HG02763 (cell line): ENCODE measurements around the gene PTH1R.

Experiments used
- ATAC-seq: cut with Tn5 transposase; IDR thresholded peaks from one replicate; pipeline ENCODE4 v1.9.1; 2021; ENCODE audit warnings: mild to moderate bottlenecking, moderate library complexity; ENCODE audit not compliant: unreplicated experiment

Gene PTH1R

DNA sequence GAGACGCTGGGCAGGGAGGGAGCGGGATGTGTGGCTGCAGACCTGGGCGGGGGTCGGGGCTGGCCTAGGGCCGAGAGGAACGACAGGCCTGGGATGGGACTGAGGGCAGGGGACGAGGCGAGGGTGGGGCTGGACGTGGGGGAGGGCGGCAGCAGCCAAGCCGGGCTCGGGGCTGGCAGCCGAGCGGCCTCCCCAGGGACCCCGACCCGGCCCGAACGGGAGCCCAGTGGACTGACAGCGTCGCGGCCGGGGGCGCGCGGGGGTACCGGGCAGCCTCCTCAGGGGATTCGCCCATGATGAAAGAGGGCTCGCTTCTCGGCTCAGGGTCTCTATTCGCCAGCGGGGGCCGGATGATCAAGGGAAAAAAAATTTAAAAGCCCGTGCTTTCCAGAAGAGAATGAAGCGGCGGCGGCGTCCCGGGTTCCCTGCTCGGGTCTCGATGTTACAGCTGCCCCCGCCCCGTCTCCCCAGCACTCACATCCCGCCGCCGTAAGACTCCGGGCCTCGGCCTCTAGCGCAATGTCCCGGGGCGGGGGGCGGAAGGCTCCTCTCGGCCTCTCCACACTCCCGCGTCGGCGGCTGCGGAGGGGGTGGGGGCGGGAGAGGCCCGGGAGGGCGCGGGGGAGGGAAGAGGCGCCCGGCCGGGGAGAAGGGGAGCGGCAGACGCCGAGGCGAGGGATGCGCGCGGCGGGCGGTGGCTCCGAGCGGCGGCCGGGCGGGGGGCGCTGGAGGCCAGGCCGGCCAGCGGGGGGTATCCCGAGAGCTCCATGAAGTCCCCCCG, 4.3 kb downstream of the PTH1R start:
- no peak for ATAC-seq

DNA sequence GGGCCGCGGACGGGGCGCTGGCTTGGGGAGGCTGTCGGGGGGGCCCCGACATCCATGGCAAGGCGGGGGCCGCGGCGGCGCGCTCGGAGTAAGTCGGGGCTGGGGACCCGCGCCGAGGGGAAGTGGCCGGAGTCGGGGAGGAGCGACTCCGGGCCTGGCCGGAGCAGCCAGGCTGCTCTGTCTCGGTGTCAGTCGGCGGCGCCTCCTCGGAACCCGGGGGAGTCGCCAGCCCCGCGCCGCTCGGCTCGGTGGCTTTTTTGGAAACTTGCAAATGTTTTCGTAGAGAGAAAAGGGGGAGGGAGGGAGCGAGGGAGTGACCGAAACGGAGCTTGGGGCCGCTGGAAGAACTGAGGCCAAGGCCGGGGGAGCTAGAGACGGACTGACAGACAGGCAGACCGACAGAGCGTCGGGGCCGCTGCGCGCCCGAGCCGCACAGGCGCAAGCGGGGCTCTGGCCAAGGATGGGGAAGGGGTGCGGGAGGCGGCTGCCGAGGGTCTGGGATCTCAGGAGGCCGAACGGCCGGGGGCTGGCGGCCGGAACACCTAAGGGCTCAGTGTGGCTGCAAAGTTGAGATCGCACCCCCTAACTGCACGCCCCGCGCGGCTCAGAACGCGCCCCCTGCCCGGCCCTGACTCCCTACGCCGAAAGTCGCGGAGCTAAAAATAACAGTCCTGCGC, 5.0 kb downstream of the PTH1R start:
- ATAC-seq: no peak

DNA sequence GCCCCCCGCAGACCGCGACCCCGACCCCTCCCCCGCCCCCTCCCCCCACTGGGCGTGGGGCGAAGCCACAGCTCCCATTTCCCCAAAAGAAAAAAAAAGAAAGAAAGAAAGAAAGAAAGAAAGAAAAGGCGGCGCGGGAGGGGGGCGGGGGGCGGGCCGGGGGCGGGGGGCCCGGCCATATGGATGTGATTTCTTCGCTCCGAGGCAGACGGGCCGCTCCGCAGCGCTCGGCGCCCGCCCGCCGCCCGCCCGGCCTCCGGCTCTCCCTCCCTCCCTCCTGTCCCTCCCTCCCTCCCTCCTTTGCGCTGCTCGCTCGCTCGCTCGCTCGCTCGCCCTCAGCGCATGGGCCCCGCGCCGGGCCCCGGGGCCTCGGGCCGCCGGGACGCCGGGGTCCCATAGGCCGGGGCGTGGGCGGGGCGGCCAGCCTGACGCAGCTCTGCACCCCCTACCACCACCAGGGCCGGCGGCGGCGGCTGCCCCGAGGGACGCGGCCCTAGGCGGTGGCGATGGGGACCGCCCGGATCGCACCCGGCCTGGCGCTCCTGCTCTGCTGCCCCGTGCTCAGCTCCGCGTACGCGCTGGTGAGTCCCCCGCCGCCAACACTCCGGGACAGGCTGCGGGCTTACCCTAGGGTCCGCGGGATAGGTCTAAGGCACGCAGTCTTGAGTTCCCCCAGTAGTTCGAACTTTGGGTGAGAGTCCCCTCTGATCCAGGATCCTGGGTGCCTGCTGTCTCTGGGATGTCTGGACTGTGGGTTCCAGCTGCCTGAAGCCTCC, 5.7 kb downstream of the PTH1R start:
- ATAC-seq: no peak

DNA sequence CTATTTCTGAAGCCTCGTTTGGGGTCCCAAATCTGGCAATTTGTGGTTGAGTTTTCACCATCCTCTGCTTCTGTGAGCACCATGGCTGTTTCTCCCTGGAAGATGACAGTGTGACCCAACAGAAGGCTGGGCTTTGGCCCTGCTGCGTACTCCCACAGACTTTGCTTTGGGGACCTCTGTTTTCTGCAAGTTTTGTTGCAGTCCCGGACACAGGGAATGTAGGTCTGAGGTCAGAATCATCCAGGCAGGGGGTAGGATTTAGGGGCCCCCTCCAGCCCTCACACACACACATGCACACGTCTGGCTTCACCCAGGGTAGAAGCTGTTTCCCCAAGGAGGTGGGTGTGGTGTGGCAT, 6.3 kb downstream of the PTH1R start:
- ATAC-seq: no peak

DNA sequence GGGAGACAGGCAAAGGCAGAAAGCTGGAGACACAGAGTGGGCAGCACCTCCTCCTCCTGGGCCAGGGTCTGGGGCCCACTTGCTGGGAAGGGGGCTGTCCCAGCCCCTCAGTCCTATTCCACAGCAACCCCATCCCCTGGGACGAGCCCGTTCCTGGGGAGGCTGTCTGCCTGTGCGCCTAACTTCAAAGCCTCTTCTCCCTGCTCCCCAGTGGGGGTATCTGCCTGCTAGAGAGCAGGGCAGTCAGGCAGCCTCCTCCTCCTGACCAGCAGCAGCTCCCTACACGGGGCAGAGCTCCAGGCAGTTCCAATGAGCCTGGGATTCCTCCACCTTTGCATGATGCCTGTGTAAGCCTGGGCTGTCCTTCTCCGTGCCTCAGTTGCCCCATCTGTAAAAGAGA, 6.9 kb downstream of the PTH1R start:
- no peak for ATAC-seq

DNA sequence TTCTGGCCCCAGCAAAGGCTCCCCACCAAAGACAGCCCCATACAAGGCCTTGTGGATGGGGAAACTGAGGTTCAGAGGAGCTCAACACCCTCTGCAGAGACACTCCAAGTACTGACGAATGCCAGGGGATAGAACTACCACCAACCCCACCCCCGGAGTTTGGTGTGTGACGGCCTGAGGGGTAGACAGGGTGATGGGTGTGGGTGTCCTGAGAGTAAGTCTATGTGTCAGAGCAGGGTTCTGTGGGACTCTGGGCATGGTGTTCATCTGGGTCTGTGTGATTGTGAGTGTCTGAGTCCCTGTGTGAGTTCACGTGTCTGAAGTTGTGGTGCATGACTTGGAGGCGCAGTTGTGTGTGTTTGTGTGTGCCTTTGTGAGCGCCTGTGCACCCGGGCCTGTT, 7.4 kb downstream of the PTH1R start:
- ATAC-seq: no peak

DNA sequence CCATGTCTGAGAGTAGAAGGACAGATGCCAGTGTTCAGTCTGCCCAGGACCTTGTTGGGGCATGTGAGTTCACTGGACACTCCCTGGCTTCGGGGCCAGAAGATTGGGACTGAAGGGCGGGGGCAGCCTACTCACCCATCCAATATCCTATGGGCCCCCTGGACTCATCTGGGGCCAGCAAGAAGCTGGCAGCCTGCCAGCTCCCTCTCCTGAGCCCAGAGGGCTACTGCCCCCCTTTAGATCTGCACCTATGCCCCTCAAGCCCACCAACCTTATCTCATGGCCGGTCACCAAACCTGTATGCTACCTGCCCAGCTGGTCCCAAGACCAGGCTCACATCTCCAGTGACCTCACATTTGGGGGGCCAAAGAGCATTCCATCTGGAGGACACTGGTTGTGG, 8.1 kb downstream of the PTH1R start:
- no peak for ATAC-seq

DNA sequence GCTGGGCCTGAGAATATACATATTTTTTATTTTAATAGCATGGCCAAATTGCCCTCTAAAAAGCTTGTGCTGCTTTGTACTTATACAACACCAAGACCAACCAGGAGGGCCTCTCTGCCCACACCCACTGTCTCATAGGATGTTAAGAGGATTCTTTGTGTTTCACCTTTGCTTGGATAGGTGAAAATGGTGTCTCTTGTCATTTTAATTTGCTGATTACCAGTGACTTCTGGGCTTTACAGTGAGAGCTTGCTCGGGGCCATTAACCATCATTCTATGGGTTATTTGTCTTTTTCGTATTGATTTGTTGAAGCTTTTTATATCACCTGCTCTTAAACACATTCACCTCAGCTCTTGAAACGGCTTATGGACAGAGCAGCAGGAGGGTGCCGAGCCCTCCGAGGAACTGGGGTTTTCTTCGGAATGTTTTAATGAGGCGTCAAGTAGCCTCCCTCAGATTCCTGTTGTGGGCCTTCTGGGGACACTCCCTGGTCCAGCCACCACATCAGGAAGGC, 10.5 kb downstream of the PTH1R start:
- no peak for ATAC-seq

DNA sequence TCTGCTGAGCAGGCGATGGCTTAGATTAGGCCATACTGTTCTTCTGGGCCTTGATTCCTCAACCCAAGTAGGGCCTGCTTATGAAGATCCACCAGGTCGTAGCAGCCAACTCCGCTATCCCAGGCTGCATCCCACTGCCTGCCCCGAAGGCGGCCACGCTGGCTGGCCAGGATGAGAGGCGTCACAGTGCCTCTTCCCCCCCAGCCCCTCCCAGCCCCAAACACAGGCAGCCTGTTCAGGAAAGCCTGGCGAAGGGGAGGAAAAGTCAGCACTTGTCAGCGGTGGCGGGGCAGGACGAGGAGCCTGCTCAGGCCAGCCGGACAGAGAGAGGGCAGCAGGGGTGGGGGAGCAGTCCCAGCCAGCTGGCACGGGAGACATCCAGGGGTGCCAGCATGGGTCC, 11.2 kb downstream of the PTH1R start:
- no peak for ATAC-seq

DNA sequence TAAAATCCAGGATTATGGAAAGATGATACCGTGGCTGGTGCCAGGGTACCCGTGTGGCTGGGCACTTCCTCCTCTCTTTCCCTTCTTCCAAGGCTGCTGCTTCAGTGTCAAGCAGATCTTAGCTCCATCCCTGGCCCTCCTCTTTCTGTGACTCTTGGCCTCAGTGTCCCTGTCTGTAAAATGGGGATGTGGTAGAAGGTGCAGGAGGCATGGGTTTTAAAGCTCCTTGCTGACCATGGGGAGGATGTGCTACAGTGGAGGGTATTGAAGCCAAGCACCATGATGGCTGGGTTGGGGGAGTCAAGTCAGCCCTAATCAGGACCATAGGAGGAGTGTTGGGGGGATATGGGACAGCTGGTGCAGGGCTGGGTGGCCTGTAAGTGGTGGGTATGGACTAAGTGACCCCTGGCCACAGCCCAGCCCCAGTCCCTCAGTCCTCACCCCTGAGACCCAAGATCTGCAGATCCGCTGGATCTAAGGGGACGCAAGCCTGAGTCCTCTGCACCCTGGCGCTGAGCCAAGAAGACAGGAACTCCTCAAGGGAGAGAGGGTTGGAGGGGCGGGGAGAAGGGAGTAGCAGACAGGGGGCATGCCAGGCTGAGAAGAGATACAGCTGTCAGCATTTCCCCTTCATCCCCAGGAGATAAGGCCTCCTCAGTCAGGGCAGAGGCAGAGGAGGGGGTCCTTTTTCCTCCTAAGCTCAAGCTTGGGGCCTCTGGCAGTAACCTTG, 12.0 kb downstream of the PTH1R start:
- ATAC-seq: no peak

DNA sequence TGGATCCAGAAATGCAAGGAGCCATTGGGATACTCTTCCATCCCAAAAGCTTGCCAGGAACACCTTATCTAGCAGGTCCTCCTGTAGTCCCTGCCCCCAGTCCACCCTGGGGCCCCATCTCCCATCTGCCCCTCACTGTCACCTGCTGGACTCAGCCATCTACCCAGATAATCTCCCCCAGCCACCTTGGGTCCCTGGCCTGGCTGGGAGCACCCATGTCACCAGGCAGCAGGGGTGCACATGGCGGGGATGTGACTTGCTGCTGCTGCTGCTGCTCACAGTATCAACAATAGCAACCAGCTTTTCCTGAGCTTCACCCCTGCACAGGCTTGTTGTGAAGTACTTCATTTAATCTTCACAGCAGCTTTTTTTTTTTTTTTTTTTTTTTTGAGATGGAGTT, 12.6 kb downstream of the PTH1R start:
- no peak for ATAC-seq

DNA sequence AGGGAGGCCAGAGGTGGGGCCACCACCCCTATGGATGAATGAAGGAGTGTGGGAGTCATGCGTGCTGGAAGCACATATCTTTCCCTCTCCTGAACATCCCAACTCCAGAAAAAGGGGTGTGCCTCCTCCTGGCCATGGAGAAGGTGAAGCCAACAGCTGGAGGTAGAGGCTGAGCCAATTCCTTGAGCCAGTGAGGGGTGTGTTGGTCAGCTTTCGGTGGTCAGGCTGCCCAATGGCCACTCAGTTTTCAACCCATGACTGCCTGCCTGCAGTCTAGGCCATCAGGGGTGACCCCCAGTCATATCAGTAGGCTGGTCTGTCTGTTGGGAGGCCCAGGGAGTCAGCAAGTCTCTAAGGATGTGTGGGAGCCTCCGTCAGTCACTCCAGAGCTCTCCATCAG, 13.6 kb downstream of the PTH1R start:
- no peak for ATAC-seq

DNA sequence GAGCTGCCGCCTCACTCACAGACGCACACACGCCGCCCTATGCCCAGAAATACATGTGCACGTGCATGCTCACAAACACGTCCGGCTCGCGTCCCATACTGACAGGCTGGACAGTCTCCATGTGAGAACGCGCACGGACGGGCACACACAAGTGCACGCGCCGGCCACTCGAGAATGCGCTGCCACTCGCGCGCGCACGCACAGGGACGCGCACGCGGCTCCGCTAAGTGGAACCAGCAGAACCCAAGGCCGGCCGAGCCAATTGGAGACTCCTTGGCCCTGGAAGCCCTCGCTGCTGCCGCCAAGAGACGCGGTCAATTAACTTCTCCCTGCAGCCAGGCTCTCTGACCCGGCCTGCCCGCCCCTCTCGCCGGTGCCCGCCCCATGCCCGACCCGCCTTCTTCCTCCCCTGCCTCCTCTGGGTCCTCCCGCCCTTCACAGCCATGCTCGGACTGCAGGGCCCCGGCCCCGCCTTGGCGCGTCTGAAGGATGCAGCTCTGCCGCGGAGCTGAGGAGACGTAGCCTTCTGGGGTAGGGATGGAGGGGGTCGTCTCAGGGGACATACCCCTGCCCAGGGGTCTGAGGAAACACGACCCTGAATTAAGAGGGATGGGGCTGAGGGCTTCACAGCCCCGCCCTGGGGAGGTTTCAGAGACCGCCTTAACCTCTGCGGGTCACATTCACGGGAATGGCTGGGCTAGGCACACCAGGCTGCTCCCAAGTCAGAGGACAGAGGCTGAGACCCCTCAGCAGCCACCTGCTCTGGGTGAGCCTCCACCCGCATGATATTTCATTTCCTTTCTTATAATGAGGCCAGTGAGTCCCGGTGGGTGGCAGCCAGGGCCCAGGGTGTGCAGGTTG, 15.0 kb downstream of the PTH1R start:
- ATAC-seq: no peak

DNA sequence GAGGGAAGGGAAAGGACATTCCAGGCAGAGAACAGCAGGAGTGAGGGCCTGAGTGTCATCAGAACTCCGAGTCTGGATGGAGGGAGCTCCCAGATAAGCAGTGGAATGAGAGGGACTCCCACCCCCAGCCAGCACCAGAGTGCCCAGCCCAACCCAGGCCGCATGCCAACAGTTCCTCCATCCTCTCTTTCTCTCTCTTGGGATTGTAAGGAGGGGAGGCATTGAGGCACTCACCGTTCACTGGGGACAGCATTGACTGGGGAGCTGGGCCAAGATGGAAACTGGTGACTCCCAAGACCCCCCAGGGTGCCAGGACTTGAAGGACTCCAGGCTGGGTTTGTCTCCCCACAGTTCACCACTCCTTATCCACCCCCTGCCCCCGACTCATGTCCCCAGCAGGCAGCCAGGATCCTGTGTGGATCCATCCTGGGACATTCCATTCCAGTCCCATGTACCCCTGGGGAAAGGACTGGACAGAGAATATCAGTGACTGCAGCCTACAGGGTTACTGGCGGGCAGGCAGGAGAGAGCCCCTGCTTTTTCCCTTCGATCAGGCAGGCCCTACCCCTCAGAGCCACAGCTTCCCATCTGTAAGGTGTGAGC, 15.7 kb downstream of the PTH1R start:
- ATAC-seq: no peak

DNA sequence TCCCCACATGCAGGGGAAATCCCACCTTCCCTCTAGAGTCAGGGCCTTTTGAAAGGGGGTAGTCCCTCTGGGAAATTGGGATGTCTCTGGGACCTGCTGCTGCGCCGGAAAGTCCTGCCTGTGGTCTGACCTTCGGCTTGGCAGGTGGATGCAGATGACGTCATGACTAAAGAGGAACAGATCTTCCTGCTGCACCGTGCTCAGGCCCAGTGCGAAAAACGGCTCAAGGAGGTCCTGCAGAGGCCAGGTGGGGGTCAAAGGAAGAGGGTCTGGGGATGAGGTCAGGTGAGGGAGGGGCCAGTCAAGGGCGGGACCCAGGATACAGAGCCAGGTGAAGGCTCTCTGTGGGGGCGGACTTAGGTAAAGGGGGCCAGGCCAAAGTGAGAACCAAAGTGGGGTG, 16.2 kb downstream of the PTH1R start:
- no peak for ATAC-seq

DNA sequence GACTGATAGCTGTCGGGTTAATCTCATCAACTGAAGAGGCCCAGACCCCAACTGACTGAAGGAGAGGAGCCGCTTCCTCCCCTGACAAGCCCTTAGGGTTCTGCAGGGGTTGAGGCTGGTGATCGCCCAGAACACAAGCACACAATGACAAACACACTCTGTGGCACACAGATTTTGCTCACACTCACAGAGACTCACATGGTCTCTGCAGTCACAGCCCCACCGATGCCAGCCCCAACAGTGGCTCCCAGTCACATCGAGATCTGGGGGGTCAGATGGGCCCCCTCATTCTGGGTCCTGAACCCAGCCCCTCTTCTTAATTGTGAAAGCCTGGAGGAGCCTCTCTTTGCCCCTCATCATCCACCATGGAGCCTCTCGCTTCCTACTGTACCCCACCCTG, 16.7 kb downstream of the PTH1R start:
- no peak for ATAC-seq

DNA sequence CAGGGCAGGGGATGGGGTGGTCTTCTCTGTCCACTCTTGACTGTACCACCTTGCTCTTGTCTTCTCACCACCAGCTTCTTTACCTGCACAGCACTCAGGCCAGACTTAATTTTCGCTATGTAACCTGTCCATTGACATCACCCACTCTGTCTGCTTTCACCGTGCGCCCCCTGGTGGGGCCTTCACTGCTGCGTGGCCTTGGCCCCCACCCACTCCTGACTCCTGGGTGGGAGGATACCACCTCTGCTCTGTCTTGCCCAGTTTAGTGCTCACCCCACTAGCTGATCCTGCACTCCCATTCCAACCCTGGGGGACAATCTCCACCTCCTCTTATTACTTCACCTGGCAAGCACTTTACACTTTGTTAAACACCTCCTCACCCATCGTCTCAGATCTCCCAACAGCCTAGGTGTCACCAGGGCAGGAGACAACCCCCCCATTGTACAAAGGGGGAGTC, 17.7 kb downstream of the PTH1R start:
- ATAC-seq: no peak

DNA sequence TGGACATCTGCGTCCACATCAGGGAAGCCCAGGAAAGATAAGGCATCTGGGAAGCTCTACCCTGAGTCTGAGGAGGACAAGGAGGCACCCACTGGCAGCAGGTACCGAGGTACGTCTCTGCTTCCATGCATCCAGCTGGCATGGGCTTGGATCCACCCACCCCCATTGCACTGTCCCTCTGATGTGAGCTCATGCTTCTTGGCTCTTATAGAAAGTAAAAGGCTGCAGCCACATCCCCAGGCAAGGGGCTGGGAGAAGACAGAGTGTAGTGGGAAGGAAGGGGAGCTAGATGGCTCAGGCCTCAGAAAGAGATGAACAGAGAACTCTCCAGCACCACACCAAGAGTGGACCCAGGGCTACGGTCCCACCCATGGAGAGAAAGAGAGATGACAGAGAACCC, 18.2 kb downstream of the PTH1R start:
- no peak for ATAC-seq

DNA sequence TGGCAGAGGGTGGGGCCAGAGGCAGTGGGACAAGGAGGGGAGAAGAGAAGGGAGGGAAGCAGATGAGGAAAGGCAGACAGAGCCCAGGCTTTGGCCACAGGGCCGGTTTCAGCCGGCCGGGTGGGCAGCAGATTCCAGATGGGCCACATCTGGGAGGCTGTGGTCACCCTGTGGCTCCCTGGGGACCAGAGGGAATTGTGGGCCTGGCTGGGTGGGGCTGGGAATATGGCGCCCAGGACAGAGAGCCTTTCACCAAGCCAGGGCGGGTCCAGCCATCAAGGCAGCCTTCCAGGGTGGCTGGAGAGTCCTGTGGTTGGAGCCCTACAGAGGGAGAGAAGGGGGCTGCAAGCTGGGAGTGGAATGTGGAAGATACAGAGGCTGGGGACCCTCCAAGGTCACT, 18.9 kb downstream of the PTH1R start:
- ATAC-seq: no peak

DNA sequence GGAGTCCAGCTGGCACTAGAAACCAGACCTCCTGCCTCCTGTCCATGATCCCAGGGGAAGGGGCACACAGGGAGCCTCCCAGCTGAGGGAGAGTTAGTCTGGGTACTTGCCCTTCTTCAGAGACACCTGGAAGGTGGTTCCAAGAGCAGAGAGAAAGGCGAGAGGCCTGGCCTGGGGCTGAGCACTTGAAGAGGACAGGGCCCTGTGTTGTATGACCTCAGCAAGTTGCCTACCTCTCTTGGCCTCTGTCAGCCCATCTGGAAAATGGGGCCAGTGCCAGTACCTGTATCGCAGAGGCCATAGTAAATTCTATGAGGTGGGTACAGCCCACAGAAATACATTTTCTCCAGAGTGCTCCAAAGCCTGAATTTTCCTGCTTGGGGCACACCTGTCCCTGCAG, 19.5 kb downstream of the PTH1R start:
- ATAC-seq: no peak
